Measurements from ENCODE around the gene IFT57. TPM values are rescaled to one million over a fixed set of nuclear protein-coding genes. Genes with fewer than 3 reads are reported as not detected.

IFT57 gene
- total RNA-seq, 1 experiment from 2014 or later, result 32.1 TPM

GRCh38 chr3:108150200-108150599 lies 72.0 kb downstream of the IFT57 start (continued):
- TF ChIP-seq, protein P1, sequence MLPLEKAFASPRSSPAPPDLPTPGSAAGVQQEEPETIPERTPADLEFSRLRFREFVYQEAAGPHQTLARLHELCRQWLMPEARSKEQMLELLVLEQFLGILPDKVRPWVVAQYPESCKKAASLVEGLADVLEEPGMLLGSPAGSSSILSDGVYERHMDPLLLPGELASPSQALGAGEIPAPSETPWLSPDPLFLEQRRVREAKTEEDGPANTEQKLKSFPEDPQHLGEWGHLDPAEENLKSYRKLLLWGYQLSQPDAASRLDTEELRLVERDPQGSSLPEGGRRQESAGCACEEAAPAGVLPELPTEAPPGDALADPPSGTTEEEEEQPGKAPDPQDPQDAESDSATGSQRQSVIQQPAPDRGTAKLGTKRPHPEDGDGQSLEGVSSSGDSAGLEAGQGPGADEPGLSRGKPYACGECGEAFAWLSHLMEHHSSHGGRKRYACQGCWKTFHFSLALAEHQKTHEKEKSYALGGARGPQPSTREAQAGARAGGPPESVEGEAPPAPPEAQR (CRISPR knock-in tag; IDR thresholded peaks at IDR 0.05), result no peak
- TF ChIP-seq ZNF512 (CRISPR knock-in tag; IDR thresholded peaks at IDR 0.05; ENCODE audit: borderline replicate concordance) (no peak), ZNF232 (CRISPR knock-in tag; IDR thresholded peaks at IDR 0.05) (no peak), NFE2L1 (CRISPR knock-in tag; IDR thresholded peaks at IDR 0.05) (no peak), TCF7 (CRISPR knock-in tag; IDR thresholded peaks at IDR 0.05; ENCODE audit: low read depth) (no peak), ZNF423 (CRISPR knock-in tag; IDR thresholded peaks at IDR 0.05) (no peak), GTF2I (CRISPR knock-in tag; conservative IDR thresholded peaks at IDR 0.05) (no peak), NR3C1 (CRISPR knock-in tag; conservative IDR thresholded peaks at IDR 0.05; ENCODE audit: low read depth) (no peak), ZNF396 (CRISPR knock-in tag; IDR thresholded peaks at IDR 0.05; ENCODE audit: borderline replicate concordance) (no peak), CREM (CRISPR knock-in tag; IDR thresholded peaks at IDR 0.05) (no peak)
- TF ChIP-seq, protein P2, sequence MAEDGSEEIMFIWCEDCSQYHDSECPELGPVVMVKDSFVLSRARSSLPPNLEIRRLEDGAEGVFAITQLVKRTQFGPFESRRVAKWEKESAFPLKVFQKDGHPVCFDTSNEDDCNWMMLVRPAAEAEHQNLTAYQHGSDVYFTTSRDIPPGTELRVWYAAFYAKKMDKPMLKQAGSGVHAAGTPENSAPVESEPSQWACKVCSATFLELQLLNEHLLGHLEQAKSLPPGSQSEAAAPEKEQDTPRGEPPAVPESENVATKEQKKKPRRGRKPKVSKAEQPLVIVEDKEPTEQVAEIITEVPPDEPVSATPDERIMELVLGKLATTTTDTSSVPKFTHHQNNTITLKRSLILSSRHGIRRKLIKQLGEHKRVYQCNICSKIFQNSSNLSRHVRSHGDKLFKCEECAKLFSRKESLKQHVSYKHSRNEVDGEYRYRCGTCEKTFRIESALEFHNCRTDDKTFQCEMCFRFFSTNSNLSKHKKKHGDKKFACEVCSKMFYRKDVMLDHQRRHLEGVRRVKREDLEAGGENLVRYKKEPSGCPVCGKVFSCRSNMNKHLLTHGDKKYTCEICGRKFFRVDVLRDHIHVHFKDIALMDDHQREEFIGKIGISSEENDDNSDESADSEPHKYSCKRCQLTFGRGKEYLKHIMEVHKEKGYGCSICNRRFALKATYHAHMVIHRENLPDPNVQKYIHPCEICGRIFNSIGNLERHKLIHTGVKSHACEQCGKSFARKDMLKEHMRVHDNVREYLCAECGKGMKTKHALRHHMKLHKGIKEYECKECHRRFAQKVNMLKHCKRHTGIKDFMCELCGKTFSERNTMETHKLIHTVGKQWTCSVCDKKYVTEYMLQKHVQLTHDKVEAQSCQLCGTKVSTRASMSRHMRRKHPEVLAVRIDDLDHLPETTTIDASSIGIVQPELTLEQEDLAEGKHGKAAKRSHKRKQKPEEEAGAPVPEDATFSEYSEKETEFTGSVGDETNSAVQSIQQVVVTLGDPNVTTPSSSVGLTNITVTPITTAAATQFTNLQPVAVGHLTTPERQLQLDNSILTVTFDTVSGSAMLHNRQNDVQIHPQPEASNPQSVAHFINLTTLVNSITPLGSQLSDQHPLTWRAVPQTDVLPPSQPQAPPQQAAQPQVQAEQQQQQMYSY (CRISPR knock-in tag; IDR thresholded peaks at IDR 0.05), result no peak
- TF ChIP-seq, protein P3, sequence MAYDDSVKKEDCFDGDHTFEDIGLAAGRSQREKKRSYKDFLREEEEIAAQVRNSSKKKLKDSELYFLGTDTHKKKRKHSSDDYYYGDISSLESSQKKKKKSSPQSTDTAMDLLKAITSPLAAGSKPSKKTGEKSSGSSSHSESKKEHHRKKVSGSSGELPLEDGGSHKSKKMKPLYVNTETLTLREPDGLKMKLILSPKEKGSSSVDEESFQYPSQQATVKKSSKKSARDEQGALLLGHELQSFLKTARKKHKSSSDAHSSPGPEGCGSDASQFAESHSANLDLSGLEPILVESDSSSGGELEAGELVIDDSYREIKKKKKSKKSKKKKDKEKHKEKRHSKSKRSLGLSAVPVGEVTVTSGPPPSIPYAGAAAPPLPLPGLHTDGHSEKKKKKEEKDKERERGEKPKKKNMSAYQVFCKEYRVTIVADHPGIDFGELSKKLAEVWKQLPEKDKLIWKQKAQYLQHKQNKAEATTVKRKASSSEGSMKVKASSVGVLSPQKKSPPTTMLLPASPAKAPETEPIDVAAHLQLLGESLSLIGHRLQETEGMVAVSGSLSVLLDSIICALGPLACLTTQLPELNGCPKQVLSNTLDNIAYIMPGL (CRISPR knock-in tag; IDR thresholded peaks at IDR 0.05), result no peak

DNA sequence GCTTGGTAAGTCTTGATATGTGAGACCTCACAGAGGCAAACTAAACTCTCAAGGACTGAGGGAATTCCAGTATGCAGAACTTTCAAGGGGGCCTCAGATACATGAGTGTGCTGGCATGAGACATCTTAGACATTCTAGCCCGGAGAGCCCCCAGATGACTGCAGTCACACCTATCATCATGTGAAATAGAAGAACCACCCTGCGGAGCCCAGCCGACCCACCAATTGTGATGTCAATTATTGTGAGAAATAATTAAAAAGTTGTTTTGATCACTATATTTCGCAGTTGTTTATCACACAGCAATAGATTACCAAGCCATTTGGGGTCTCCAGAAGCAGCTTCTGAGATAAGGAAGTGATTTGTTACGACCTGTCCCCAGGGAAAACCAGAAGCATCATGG lies 76.1 kb downstream of the IFT57 start:
- H3K36me3 Mint-ChIP-seq, result 0 out of 2 replicates have a peak, but pooled peaks cover 10% of the 10 kb centered on the region
- TF ChIP-seq ZNF263 (CRISPR knock-in tag; IDR thresholded peaks at IDR 0.05; ENCODE audit: low read depth) (no peak), TP53 (CRISPR knock-in tag; IDR thresholded peaks at IDR 0.05) (no peak), USF1 (CRISPR knock-in tag; IDR thresholded peaks at IDR 0.05) (no peak), CDX4 (CRISPR knock-in tag; IDR thresholded peaks at IDR 0.05; ENCODE audit: borderline replicate concordance) (no peak), OVOL2 (CRISPR knock-in tag; IDR thresholded peaks at IDR 0.05; ENCODE audit: borderline replicate concordance) (no peak), CREM (CRISPR knock-in tag; IDR thresholded peaks at IDR 0.05) (no peak), ATF2 (CRISPR knock-in tag; IDR thresholded peaks at IDR 0.05; ENCODE audit: borderline replicate concordance, low read depth) (no peak), ZNF138 (CRISPR knock-in tag; conservative IDR thresholded peaks at IDR 0.05) (no peak), MXD4 (CRISPR knock-in tag; IDR thresholded peaks at IDR 0.05; ENCODE audit: borderline replicate concordance) (no peak), NFE2L1 (CRISPR knock-in tag; IDR thresholded peaks at IDR 0.05) (no peak)
- H3K4me1 Mint-ChIP-seq, result no peaks in the 10 kb centered on the region; the same call in 1 of the 2 replicates
- no peak overlapping the region for H3K27ac Mint-ChIP-seq
- ATAC-seq, result no peak
- POLR2A ChIA-PET, result no interaction called here
- DNase-seq (ENCODE audit: low spot score), result no peak
- no peaks in the 10 kb centered on the region for H3K27me3 Mint-ChIP-seq (ENCODE audit: low read depth)
- CTCF ChIA-PET, result no interaction called here
- H3K4me3 Mint-ChIP-seq, result no peak overlapping the region
- peaks cover 13% of the 10 kb centered on the region for H3K9me3 Mint-ChIP-seq
